ENCODE results near the gene AASDHPPT.

The AASDHPPT gene

DNA sequence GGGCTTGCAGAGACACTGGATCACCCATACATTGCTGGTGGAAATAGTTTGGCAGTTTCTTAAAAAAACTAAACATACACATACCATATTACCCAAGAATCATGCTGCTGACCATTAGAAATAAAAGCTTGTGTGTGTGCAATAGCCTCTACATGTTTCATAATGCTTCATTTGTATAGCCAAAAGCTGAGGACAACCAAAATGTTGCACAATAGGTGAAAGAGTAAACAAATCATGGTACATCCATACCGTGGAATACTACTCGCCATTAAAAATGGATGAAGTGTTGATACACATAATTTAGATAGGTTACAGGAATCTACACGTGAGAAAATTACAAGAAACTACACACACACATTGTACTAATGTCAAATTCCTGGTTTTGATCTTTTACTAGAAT, 6.9 kb upstream of the AASDHPPT start:
- TF ChIP-seq CTCF (conservative IDR thresholded peaks at IDR 0.05; ENCODE audit: low read length), result no peak
- peak; percentile 3 for DNase-seq (ENCODE audit: low read depth)
- H3K4me3 ChIP-seq (ENCODE audit: low read length), result no peak overlapping the region

- H3K4me3 ChIP-seq (ENCODE audit: low read length), result no peak overlapping the region
- DNase-seq (ENCODE audit: low read depth), result no peak
- TF ChIP-seq CTCF (conservative IDR thresholded peaks at IDR 0.05; ENCODE audit: low read length), result no peak
These were observed 4.7 kb upstream of the AASDHPPT start for GRCh38 chr11:106072804-106073203.

GRCh38 chr11:106076171-106076918, 1.1 kb upstream of the AASDHPPT start:
- DNase-seq (ENCODE audit: low read depth), result no peak
- H3K4me3 ChIP-seq (ENCODE audit: low read length), result peak overlapping the region; percentile 96
- no peak for TF ChIP-seq CTCF (conservative IDR thresholded peaks at IDR 0.05; ENCODE audit: low read length)

GRCh38 chr11:106076919-106077608, 398 bp upstream of the AASDHPPT start, which contains the start of gene KBTBD3:
Gene KBTBD3, minus strand, starts transcription at chr11:106077347. Its CDS starts 18,250 bp downstream, at chr11:106059097.
- peak; percentile 99 for DNase-seq (ENCODE audit: low read depth)
- TF ChIP-seq CTCF (conservative IDR thresholded peaks at IDR 0.05; ENCODE audit: low read length), result peak; percentile 50
- H3K4me3 ChIP-seq (ENCODE audit: low read length), result peak within 1 kb of the TSS; percentile 96

- TF ChIP-seq CTCF (conservative IDR thresholded peaks at IDR 0.05; ENCODE audit: low read length), result no peak
- H3K4me3 ChIP-seq (ENCODE audit: low read length), result no peak overlapping the region
- DNase-seq (ENCODE audit: low read depth), result no peak
These were observed 4.6 kb downstream of the AASDHPPT start for GRCh38 chr11:106082096-106082495.

GRCh38 chr11:106086135-106086534, 8.7 kb downstream of the AASDHPPT start:
- TF ChIP-seq CTCF (conservative IDR thresholded peaks at IDR 0.05; ENCODE audit: low read length), result no peak
- no peak overlapping the region for H3K4me3 ChIP-seq (ENCODE audit: low read length)
- peak; percentile 10 for DNase-seq (ENCODE audit: low read depth)

DNA sequence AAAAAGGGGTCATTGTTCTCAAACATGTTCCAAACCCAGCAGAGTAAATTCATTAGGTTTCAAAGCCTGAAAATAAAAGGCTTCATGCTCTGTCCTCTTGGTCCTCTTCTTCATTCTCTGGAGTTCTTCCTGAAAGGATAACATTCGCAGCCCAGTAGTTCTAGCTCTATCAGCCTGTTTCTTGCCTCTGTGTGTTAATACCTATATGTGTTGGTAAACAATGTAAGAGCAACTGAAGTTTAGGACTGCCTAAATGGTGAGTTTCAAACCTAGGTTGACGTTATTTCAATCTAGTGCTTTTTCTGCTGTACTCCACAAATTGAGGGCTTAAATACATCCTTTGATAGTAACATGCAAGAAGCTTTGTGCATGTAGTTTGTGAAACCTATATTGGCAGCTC, 9.4 kb downstream of the AASDHPPT start:
- no peak for DNase-seq (ENCODE audit: low read depth)
- no peak overlapping the region for H3K4me3 ChIP-seq (ENCODE audit: low read length)
- TF ChIP-seq CTCF (conservative IDR thresholded peaks at IDR 0.05; ENCODE audit: low read length), result no peak
